Measurements from ENCODE around the gene LRRC61. TPM values are rescaled to one million over a fixed set of nuclear protein-coding genes. Genes with fewer than 3 reads are reported as not detected.

The LRRC61 gene
- total RNA-seq, 2 donors from 2014 or later = 37.1 to 37.3 TPM

GRCh38 chr7:150374472-150374871, 51.3 kb downstream of the LRRC61 start:
- no peaks in the 10 kb centered on the region for H3K27me3 Mint-ChIP-seq (ENCODE audit: low read depth)
- H3K4me3 Mint-ChIP-seq = no peak overlapping the region
- no peaks in the 10 kb centered on the region for H3K36me3 Mint-ChIP-seq (ENCODE audit: insufficient read depth in 2 of 2)
- no peaks in the 10 kb centered on the region for H3K9me3 Mint-ChIP-seq
- DNase-seq (no peak), ATAC-seq (replicated peaks in 1 of 2) (no peak)
- peaks cover 60% of the 10 kb centered on the region for H3K4me1 Mint-ChIP-seq (ENCODE audit: low read depth)
- no peak overlapping the region for H3K27ac Mint-ChIP-seq

GRCh38 chr7:150375662-150376521, 52.7 kb downstream of the LRRC61 start:
- no peaks in the 10 kb centered on the region for H3K27me3 Mint-ChIP-seq (ENCODE audit: low read depth)
- DNase-seq (peak; percentile 49 to 63), ATAC-seq (replicated peaks in 1 of 2) (peak; percentile 5 to 43)
- peak overlapping the region; percentile 67 to 83 for H3K4me3 Mint-ChIP-seq
- peaks cover 2% of the 10 kb centered on the region in 2 donors for H3K36me3 Mint-ChIP-seq (ENCODE audit: insufficient read depth in 2 of 2)
- H3K27ac Mint-ChIP-seq = peak overlapping the region; percentile 91
- H3K9me3 Mint-ChIP-seq = no peaks in the 10 kb centered on the region
- H3K4me1 Mint-ChIP-seq (ENCODE audit: low read depth) = peaks cover 59% of the 10 kb centered on the region

GRCh38 chr7:150376560-150376959, 53.4 kb downstream of the LRRC61 start:
- H3K27me3 Mint-ChIP-seq (ENCODE audit: low read depth) = no peaks in the 10 kb centered on the region
- peaks cover 2% of the 10 kb centered on the region in 2 donors for H3K36me3 Mint-ChIP-seq (ENCODE audit: insufficient read depth in 2 of 2)
- no peaks in the 10 kb centered on the region for H3K9me3 Mint-ChIP-seq
- H3K4me3 Mint-ChIP-seq = peak overlapping the region; percentile 67 to 83
- ATAC-seq (replicated peaks in 1 of 2) (no peak), DNase-seq (no peak)
- peak overlapping the region; percentile 91 for H3K27ac Mint-ChIP-seq
- H3K4me1 Mint-ChIP-seq (ENCODE audit: low read depth) = peaks cover 60% of the 10 kb centered on the region

- H3K4me1 Mint-ChIP-seq (ENCODE audit: low read depth) = peaks cover 60% of the 10 kb centered on the region
- ATAC-seq (replicated peaks in 1 of 2) = no peak
- H3K27me3 Mint-ChIP-seq (ENCODE audit: low read depth) = no peaks in the 10 kb centered on the region
- peaks cover 2% of the 10 kb centered on the region in 2 donors for H3K36me3 Mint-ChIP-seq (ENCODE audit: insufficient read depth in 2 of 2)
- H3K4me3 Mint-ChIP-seq = peak overlapping the region in 1 of 2 donors; percentile 99
- no peaks in the 10 kb centered on the region for H3K9me3 Mint-ChIP-seq
- DNase-seq = no peak
- peak overlapping the region; percentile 77 for H3K27ac Mint-ChIP-seq
Observed at GRCh38 chr7:150377196-150377595, 54.0 kb downstream of the LRRC61 start.

- DNase-seq (no peak), ATAC-seq (replicated peaks in 1 of 2) (no peak)
- Mint-ChIP-seq H3K36me3 (ENCODE audit: insufficient read depth in 2 of 2) (peaks cover 2% of the 10 kb centered on the region in 2 donors), H3K27ac (peak overlapping the region; percentile 90), H3K4me3 (peak overlapping the region; percentile 96 to 99), H3K9me3 (no peaks in the 10 kb centered on the region), H3K4me1 (ENCODE audit: low read depth) (peaks cover 60% of the 10 kb centered on the region), H3K27me3 (ENCODE audit: low read depth) (no peaks in the 10 kb centered on the region)
Observed at GRCh38 chr7:150377635-150378034, 54.5 kb downstream of the LRRC61 start.

GRCh38 chr7:150378115-150378852, 55.1 kb downstream of the LRRC61 start:
- H3K27ac Mint-ChIP-seq = peak overlapping the region; percentile 90
- peaks cover 2% of the 10 kb centered on the region in 2 donors for H3K36me3 Mint-ChIP-seq (ENCODE audit: insufficient read depth in 2 of 2)
- H3K27me3 Mint-ChIP-seq (ENCODE audit: low read depth) = no peaks in the 10 kb centered on the region
- H3K4me1 Mint-ChIP-seq (ENCODE audit: low read depth) = peaks cover 60% of the 10 kb centered on the region
- H3K4me3 Mint-ChIP-seq = peak overlapping the region; percentile 96 to 99
- ATAC-seq (replicated peaks in 1 of 2) = no peak
- H3K9me3 Mint-ChIP-seq = no peaks in the 10 kb centered on the region
- peak; percentile 33 to 35 for DNase-seq

- no peaks in the 10 kb centered on the region for H3K27me3 Mint-ChIP-seq (ENCODE audit: low read depth)
- peak; percentile 96 to 97 for ATAC-seq (replicated peaks in 1 of 2)
- peak within 1 kb of the TSS; percentile 98 for H3K27ac Mint-ChIP-seq
- H3K4me1 Mint-ChIP-seq (ENCODE audit: low read depth) = peaks cover 54% of the 10 kb centered on the region
- peak within 1 kb of the TSS; percentile 96 to 99 for H3K4me3 Mint-ChIP-seq
- no peaks in the 10 kb centered on the region for H3K9me3 Mint-ChIP-seq
- peaks cover 2% of the 10 kb centered on the region in 2 donors for H3K36me3 Mint-ChIP-seq (ENCODE audit: insufficient read depth in 2 of 2)
- DNase-seq = peak; percentile 96 to 97
Observed at GRCh38 chr7:150378853-150379440, 55.8 kb downstream of the LRRC61 start, which contains the start of gene ZNF775. ZNF775 (plus strand) TSS chr7:150379330; CDS start chr7:150388471, 9,141 bp downstream.

GRCh38 chr7:150379441-150380379, 56.6 kb downstream of the LRRC61 start:
- no peaks in the 10 kb centered on the region for H3K27me3 Mint-ChIP-seq (ENCODE audit: low read depth)
- peaks cover 2% of the 10 kb centered on the region in 2 donors for H3K36me3 Mint-ChIP-seq (ENCODE audit: insufficient read depth in 2 of 2)
- ATAC-seq (replicated peaks in 1 of 2) = no peak
- peaks cover 46% of the 10 kb centered on the region for H3K4me1 Mint-ChIP-seq (ENCODE audit: low read depth)
- H3K4me3 Mint-ChIP-seq = peak overlapping the region; percentile 96 to 99
- DNase-seq = peak in 1 of 2 donors; percentile 32
- peak overlapping the region; percentile 98 for H3K27ac Mint-ChIP-seq
- H3K9me3 Mint-ChIP-seq = no peaks in the 10 kb centered on the region

GRCh38 chr7:150380463-150380862, 57.3 kb downstream of the LRRC61 start:
- Mint-ChIP-seq H3K4me1 (ENCODE audit: low read depth) (peaks cover 42% of the 10 kb centered on the region), H3K36me3 (ENCODE audit: insufficient read depth in 2 of 2) (peaks cover 2% of the 10 kb centered on the region in 2 donors), H3K27ac (no peak overlapping the region), H3K9me3 (no peaks in the 10 kb centered on the region), H3K4me3 (peak overlapping the region; percentile 96 to 99), H3K27me3 (ENCODE audit: low read depth) (no peaks in the 10 kb centered on the region)
- ATAC-seq (replicated peaks in 1 of 2) (no peak), DNase-seq (no peak)

GRCh38 chr7:150381096-150381495, 57.9 kb downstream of the LRRC61 start:
- DNase-seq (no peak), ATAC-seq (replicated peaks in 1 of 2) (no peak)
- Mint-ChIP-seq H3K4me1 (ENCODE audit: low read depth) (peaks cover 39% of the 10 kb centered on the region), H3K36me3 (ENCODE audit: insufficient read depth in 2 of 2) (peaks cover 2% of the 10 kb centered on the region in 2 donors), H3K4me3 (peak overlapping the region in 1 of 2 donors; percentile 96), H3K27me3 (ENCODE audit: low read depth) (no peaks in the 10 kb centered on the region), H3K9me3 (no peaks in the 10 kb centered on the region), H3K27ac (no peak overlapping the region)

- ATAC-seq (replicated peaks in 1 of 2) = no peak
- no peak overlapping the region for H3K27ac Mint-ChIP-seq
- peaks cover 36% of the 10 kb centered on the region for H3K4me1 Mint-ChIP-seq (ENCODE audit: low read depth)
- peaks cover 2 to 4% of the 10 kb centered on the region in 2 donors for H3K36me3 Mint-ChIP-seq (ENCODE audit: insufficient read depth in 2 of 2)
- H3K27me3 Mint-ChIP-seq (ENCODE audit: low read depth) = no peaks in the 10 kb centered on the region
- H3K9me3 Mint-ChIP-seq = no peaks in the 10 kb centered on the region
- no peak for DNase-seq
- H3K4me3 Mint-ChIP-seq = no peak overlapping the region
Observed at GRCh38 chr7:150381785-150382122, 58.6 kb downstream of the LRRC61 start.
